NCI-H460 (cell line): ENCODE measurements around the gene XPC. TPM values are rescaled to one million over a fixed set of nuclear protein-coding genes. Genes with fewer than 3 reads are reported as not detected.
"Not testable (repeated sequence)": the region's sequence is repeated elsewhere in the genome, so short reads cannot be mapped to it uniquely, and the experiment has no call there.

Experiments
- DNase-seq: peaks from one replicate; pipeline ENCODE4 v3.0.0-alpha.2; 2016; ENCODE audit warnings: low read depth; ENCODE audit errors: extremely low read depth
- total RNA-seq: library from RNA; depleted of rRNA; stranded (reverse); fragments of >200 nt; shearing (Covaris generic); gene quantifications from 2 replicates; pipeline ENCODE4 v1.2.3, GENCODE V29; 2014; rRNA removed

Gene XPC
- total RNA-seq, 1 experiment from 2014 or later: 33.8 TPM

GRCh38 chr3:14122301-14122700, 56.1 kb downstream of the XPC start:
- no peak for DNase-seq

- no peak for DNase-seq
Observed at GRCh38 chr3:14121859-14122258, 56.5 kb downstream of the XPC start.

GRCh38 chr3:14120921-14121448, 57.4 kb downstream of the XPC start:
- DNase-seq: not testable (repeated sequence)

GRCh38 chr3:14120111-14120920, 58.1 kb downstream of the XPC start:
- DNase-seq: no peak

GRCh38 chr3:14119651-14120050, 58.8 kb downstream of the XPC start:
- no peak for DNase-seq

- no peak for DNase-seq
Observed at GRCh38 chr3:14118400-14119381, 59.7 kb downstream of the XPC start.

GRCh38 chr3:14117468-14118399, 60.7 kb downstream of the XPC start:
- no peak for DNase-seq

- no peak for DNase-seq
Observed at GRCh38 chr3:14113965-14114635, 64.3 kb downstream of the XPC start.

GRCh38 chr3:14110699-14111098, 67.7 kb downstream of the XPC start:
- no peak for DNase-seq

GRCh38 chr3:14109821-14110220, 68.6 kb downstream of the XPC start:
- DNase-seq: not testable (repeated sequence)

GRCh38 chr3:14097616-14098391, 80.6 kb downstream of the XPC start:
- DNase-seq: no peak

- DNase-seq: no peak
Observed at GRCh38 chr3:14096742-14097141, 81.7 kb downstream of the XPC start.

Other genes starting within 250 kb of the XPC start
- 28.3 and 32.5 TPM in 2 replicates for gene CHCHD4, start 53.7 kb downstream of the XPC start, total RNA-seq
- 42.8 and 53.4 TPM in 2 replicates for gene TMEM43, start 53.5 kb downstream of the XPC start, total RNA-seq
- 12.9 and 15.4 TPM in 2 replicates for gene LSM3, start 216 bp upstream of the XPC start, total RNA-seq
- gene SLC6A6, start 224.0 kb upstream of the XPC start, total RNA-seq: 117 and 123 TPM in 2 replicates